Activated T-cell treated with anti-CD3 and anti-CD28 coated beads for 48 hours (primary cell): ENCODE measurements around the gene CHST4.
"Not testable (repeated sequence)": the region's sequence is repeated elsewhere in the genome, so short reads cannot be mapped to it uniquely, and the experiment has no call there.

Experiments
- DNase-seq: peaks from one replicate; pipeline ENCODE4 v3.0.0-alpha.2; 2020; ENCODE audit warnings: low read depth

The CHST4 gene

DNA sequence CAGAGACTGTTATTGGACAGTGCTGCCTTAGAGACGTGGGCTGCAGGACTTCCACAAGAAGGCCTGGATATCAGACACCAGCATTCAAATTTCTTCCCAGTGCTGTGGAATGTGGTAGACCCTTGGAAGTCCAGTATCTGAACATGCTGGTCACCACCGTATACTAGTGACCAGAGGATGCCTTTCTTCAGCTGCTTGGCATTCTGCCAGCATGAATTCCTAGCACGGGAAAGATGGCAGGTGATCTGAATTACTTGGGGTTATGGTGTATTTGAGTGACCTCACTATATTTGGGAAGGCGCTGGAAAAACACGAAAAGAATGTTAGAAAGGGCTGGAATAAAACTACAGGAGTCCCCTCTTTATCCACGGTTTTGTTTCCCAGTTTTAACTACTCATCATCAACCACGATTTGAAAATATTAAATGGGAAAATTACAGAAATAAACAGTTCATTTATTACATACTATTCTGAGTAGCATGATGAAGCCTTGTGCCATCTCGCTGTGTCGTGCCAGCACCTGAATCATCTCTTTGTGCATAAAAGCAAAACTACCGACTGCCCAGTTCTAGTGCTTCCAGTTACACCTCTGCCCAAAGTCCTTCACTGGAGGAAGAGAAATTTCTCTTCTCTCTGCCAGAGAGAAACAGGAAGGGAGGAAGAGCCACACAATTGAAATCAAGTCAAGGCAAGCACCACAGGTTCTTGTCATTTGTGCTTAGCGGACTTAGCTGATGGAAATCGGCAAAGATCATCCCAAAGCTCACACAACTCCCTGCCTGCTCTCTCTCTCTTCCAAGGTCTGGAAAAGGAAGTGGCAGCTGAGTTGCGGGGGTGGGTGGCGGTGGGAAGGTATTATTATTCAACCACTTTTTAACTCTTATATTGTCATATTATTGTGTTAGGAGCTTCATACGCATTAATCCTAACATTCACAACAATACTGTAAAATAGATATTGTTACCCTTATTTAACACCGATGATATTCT is 1.4 kb upstream of the CHST4 start:
- DNase-seq: no peak

DNA sequence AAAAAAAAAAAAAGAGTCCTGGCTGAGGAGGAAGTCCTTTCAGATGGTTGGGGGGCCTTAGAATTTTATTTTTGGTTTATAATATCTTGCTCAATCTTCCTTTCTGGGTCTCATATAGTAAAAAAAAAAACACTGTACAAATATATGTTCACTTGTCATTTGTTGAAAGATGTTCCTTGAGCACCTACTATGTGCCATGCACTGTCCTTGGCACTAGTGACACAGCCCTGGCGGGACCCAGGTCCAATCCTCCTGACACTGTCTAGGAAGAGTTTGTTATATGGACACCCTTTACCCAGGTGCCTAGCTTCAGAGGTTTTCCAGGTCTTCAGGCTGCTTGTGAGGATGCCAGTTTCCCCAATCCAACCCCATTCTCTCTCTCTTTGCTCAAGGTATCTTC is 2.0 kb downstream of the CHST4 start:
- no peak for DNase-seq

- no peak for DNase-seq
Measured at GRCh38 chr16:71528863-71529262, 2.6 kb downstream of the CHST4 start.

GRCh38 chr16:71532366-71532765 is 6.1 kb downstream of the CHST4 start:
- DNase-seq: no peak

DNA sequence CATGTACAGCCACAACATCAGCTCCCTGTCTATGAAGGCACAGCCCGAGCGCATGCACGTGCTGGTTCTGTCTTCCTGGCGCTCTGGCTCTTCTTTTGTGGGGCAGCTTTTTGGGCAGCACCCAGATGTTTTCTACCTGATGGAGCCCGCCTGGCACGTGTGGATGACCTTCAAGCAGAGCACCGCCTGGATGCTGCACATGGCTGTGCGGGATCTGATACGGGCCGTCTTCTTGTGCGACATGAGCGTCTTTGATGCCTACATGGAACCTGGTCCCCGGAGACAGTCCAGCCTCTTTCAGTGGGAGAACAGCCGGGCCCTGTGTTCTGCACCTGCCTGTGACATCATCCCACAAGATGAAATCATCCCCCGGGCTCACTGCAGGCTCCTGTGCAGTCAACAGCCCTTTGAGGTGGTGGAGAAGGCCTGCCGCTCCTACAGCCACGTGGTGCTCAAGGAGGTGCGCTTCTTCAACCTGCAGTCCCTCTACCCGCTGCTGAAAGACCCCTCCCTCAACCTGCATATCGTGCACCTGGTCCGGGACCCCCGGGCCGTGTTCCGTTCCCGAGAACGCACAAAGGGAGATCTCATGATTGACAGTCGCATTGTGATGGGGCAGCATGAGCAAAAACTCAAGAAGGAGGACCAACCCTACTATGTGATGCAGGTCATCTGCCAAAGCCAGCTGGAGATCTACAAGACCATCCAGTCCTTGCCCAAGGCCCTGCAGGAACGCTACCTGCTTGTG is 10.7 kb downstream of the CHST4 start:
- no peak for DNase-seq

- peak; percentile 8 for DNase-seq
Measured at GRCh38 chr16:71537643-71538042, 11.4 kb downstream of the CHST4 start.

DNA sequence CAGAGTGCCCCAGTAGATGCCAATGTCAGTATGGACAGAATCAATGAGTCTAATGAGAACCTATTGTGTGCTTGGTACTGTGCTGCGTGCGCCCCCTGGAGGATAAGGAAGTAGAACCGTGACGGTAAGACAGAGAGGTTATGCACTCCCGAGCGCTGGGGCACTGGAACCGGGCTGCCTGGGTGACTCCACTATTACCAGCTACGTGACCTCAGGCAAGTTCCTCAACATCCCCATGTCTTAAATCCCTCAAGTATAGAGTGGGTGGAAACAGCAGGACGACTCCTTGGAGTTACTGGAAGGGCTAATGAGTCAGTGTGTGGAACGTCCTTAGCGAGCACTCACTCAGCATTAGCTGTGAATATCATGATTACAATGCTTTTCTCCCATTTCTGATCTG is 16.2 kb downstream of the CHST4 start:
- DNase-seq: peak; percentile 49

- DNase-seq: no peak
Measured at GRCh38 chr16:71547168-71547567, 20.9 kb downstream of the CHST4 start.

- DNase-seq: no peak
Measured at GRCh38 chr16:71552698-71553503, 26.7 kb downstream of the CHST4 start.

DNA sequence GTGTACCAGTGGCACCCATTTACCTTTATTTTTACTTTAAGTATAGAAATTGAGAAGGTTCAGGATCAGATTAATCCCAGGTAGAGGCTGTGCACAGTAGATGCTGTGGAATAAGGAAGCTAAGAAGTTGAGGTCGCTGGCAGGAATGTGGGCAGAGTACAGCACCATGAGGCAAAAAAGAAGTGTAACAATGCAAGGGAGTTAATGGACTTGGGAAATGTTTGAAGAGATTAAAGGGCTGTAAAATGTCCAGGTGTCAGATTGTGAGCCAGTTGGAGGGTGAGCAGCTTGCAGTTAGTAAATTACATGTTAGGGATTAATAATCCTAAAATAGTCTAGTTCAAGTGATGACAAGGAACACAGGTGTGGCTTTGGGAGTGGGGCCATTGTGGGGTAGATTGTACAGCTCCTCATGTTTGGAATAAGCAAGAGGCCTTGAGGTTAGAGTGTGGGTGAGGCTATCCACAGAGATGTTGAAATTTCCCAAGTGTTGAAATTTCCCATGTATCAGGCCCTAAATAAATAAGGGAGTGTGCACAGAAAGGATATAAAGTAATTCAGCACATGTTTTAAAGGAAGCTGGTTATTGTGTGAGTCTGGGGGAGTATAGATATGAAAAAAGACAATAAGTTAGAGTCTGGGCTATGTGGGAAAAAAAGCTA is 29.1 kb downstream of the CHST4 start:
- DNase-seq: no peak

DNA sequence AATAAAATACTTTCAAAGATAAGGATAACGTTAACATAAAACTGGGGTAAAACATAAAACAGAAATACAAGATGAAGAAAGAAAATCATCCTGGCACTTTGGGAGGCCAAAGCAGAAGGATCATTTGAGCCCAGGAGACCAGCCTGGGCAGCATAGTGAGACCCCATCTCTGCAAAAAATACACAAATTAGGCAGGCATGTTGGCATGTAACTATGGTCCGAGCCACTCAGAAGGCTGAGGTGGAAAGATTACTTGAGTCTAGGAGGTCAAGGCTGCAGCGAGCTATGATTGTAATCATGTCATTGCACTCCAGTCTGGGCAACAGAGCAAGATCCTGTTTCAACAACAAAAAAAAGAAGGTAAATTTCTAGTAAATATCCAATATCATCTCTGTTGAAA is 31.1 kb downstream of the CHST4 start:
- no peak for DNase-seq

DNA sequence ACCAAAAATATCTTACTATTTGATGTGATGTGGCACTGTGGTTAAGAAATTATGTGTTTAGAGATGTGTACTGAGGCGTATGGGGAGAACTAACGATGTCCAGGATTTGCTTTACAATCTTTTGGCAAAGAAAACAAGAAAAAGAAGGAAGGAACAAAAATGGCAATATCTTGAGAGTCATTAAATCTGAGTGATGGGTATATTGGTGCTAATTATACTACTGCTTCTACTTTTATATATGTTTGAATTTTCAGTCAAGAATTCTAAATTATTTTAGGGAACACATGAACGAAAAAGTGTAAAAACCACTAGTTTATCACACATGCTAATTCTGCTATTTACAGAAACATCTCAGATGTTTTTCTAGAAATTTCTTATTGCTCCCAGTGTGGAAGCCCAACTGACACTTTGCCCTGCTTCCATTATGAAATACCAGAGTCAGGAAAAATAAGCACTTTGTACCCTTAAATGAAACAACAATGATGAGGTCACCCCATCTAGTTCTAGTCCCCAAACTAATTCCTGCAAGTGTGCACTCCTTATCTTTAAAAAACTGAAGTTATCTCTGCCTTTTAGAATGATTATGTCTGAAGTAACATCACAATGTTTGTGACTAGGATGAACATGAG is 31.8 kb downstream of the CHST4 start:
- DNase-seq: no peak

GRCh38 chr16:71559855-71560254 is 33.6 kb downstream of the CHST4 start:
- DNase-seq: no peak

GRCh38 chr16:71561886-71562285 is 35.7 kb downstream of the CHST4 start:
- not testable (repeated sequence) for DNase-seq

DNA sequence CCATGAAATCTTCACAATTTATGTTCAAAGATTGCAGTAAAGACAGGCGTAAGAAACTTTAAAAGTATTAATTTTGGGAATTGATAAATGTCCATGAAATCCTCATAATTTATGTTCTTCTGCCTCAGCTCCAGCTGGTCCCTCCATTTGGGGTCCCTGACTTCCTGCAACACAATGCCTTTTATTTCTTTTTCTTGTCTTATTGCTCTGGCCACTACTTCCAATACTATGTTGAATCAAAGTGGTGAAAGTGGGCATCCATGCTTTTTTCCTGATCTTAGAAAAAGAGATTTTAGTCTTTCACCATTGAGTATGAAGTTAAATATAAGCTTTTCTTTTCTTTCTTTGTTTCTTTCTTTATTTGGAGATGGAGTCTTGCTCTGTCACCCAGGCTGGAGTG is 36.3 kb downstream of the CHST4 start:
- DNase-seq: no peak

- no peak for DNase-seq
Measured at GRCh38 chr16:71564335-71564967, 38.2 kb downstream of the CHST4 start.

GRCh38 chr16:71565812-71566700 is 39.8 kb downstream of the CHST4 start:
- DNase-seq: no peak

DNA sequence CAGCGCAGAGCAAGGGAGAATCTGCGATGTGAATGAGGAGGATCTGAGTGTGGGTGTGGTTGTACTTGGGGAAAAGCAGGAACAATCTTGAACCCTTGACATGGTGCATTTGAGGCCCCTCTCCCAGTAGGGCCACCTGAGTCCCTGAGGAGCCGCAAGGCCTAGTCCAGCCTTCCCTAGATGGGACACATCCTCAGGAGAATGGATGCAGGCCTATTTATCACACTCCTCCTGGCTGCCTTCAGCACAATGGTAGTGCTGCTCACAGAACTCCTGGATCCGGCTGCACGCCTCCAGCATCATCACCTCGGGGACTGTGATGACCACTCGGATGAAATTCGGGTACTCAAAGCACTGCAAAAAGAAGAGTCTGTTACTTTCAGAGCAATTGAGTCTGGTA is 41.7 kb downstream of the CHST4 start:
- no peak for DNase-seq

- DNase-seq: no peak
Measured at GRCh38 chr16:71568551-71568950, 42.3 kb downstream of the CHST4 start.

- DNase-seq: no peak
Measured at GRCh38 chr16:71569621-71570020, 43.4 kb downstream of the CHST4 start.
